Measurements from ENCODE around the gene ADAT1.

DNA sequence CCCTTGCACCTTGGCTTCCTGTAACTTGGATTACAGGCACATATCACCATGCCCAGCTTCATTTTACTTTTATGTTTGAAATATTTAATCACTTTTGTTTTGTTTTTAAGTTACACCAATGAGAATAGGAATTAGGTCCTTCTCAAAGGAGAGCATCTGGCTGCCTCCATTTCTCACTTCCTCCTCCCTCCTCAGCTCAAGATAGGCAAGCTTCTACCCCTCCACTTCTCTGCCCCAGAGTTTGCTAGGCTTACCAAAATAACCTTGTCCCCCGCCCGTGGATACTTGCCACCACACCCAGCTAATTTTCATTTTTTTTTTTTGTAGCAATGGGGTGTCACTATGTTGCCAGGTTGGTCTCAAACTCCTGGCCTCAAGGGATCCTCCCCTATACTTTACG is 39.0 kb downstream of the ADAT1 start:
- TF ChIP-seq, protein P1, sequence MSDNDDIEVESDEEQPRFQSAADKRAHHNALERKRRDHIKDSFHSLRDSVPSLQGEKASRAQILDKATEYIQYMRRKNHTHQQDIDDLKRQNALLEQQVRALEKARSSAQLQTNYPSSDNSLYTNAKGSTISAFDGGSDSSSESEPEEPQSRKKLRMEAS (IDR thresholded peaks at IDR 0.05) = no peak
- no peak for TF ChIP-seq CTCF (IDR thresholded peaks at IDR 0.05 in 2 of 3, conservative IDR thresholded peaks at IDR 0.05 in 1 of 3; ENCODE audit: borderline replicate concordance in 1 of 3, insufficient read depth in 1 of 3, low read depth in 2 of 3, low read length in 2 of 3)
- TF ChIP-seq REST (IDR thresholded peaks at IDR 0.05; ENCODE audit: low read depth) = no peak
- no peak for TF ChIP-seq SP1 (IDR thresholded peaks at IDR 0.05; ENCODE audit: low read depth)
- TF ChIP-seq POLR2A (IDR thresholded peaks at IDR 0.05; ENCODE audit: borderline replicate concordance, extremely low read depth, insufficient read depth, insufficient read length) = no peak
- TF ChIP-seq RAD21 (IDR thresholded peaks at IDR 0.05; ENCODE audit: low read depth) = no peak
- TF ChIP-seq POLR2AphosphoS5 (IDR thresholded peaks at IDR 0.05; ENCODE audit: low read depth, low read length) = no peak
